IPS-20b (cell line): ENCODE measurements around the gene ARID3B.

Experiments
- H3K27ac ChIP-seq: one replicate; pipeline ENCODE4 v1.5.1; 2013; ENCODE audit warnings: low read length
- H3K27me3 ChIP-seq: 2 replicates; pipeline ENCODE4 v1.6.1; 2013; ENCODE audit warnings: mild to moderate bottlenecking, low read length, inconsistent platforms; ENCODE audit not compliant: insufficient read depth
- H3K36me3 ChIP-seq: 2 replicates; pipeline ENCODE4 v1.6.1; 2013; ENCODE audit warnings: low read depth, mild to moderate bottlenecking, inconsistent platforms, low read length, moderate library complexity; ENCODE audit not compliant: insufficient read depth
- H3K4me1 ChIP-seq: 2 replicates; pipeline ENCODE4 v1.6.1; 2013; ENCODE audit warnings: mild to moderate bottlenecking, control low read depth, inconsistent platforms, low read length, moderate library complexity; ENCODE audit not compliant: insufficient read depth
- H3K4me3 ChIP-seq: 2 replicates; pipeline ENCODE4 v1.5.1; 2013; ENCODE audit warnings: mild to moderate bottlenecking, low read length, inconsistent platforms
- H3K9ac ChIP-seq: 2 replicates; pipeline ENCODE4 v1.6.1; 2013; ENCODE audit warnings: low read depth, mild to moderate bottlenecking, inconsistent platforms, low read length, moderate library complexity
- H3K9me3 ChIP-seq: 2 replicates; pipeline ENCODE4 v1.6.1; 2013; ENCODE audit warnings: mild to moderate bottlenecking, low read depth, low read length, inconsistent platforms; ENCODE audit not compliant: insufficient read depth

Gene ARID3B

DNA sequence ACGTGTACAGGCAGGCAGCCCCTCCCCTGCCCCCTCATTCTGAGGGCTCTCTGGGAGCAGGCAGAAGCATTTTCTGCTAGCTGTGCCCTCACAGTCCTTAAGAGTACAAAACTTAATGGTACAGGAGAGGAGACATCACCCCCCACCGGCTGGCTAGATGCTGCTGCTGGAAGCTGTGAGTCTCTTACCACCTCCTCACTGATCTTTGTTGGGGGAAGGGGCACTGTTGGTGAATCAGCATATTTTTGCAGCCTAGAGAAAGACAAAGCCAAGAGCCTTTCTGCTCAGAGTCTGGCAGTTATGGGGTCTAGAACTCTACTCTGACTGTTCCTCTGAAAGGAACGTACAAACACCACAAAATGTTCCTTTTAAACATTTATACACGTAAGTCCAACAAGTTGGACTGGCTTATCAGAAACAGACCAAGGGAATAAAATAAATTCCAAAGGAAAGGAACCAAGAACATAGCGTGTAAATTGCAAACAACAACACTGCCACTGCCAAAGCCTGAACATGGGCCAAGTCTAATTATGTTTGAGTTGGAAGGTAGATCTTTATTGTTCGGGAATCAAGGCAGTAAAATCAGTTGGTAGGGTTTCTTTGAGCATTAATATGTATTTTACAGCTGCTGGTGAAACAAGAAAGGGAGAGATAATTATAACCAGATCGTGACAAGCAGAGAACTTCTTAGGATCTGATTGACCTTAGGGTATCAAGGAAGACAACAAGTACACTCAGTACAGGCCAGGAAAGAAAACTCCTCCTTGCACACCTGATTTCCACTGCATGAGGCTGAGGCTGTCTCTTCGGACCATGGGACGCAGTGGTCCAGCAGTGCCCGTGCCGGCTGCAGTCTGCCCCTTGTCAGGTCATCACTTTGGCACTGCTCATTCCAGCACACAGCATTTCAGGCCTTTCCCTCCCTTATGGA lies 102.0 kb downstream of the ARID3B start:
- Histone ChIP-seq H3K4me3 (peak overlapping the region; percentile 6; the same call in 1 of the 2 replicates), H3K9ac (peak overlapping the region; percentile 50)

DNA sequence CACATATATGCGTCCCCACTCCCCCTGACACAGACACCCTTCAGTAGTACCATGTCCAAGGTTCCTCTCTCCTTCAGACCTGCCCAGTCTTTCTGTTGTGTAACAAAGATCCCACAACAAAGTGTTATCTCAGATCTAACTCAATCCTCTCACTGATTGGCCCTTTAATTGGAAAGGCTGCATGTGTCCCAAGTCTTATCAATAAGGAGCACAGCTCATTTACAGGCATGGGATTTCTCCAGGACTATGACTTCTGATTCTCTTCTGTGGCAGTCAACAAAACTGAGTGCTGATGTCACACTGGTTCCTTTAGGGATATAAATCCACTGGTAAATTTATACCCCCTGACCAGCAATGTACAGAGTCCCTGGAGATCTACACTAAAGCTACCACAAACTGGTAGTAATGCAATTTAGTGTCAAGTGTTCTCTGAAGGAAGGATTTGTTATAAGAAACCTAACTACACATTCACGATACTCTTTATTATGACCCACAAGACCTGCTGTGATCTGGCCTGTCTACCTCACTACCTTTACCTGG lies 102.7 kb downstream of the ARID3B start:
- Histone ChIP-seq H3K36me3 (peaks cover 21% of the 10 kb centered on the region), H3K9me3 (no peaks in the 10 kb centered on the region), H3K4me1 (peaks cover 15% of the 10 kb centered on the region), H3K27me3 (no peaks in the 10 kb centered on the region), H3K4me3 (no peak overlapping the region), H3K9ac (peak overlapping the region; percentile 50), H3K27ac (peak overlapping the region; percentile 15)

More for the DNA sequence above, 102.0 kb downstream of the ARID3B start:
- Histone ChIP-seq H3K27ac (peak overlapping the region; percentile 15), H3K27me3 (no peaks in the 10 kb centered on the region), H3K4me1 (peaks cover 15% of the 10 kb centered on the region), H3K9me3 (no peaks in the 10 kb centered on the region), H3K36me3 (peaks cover 21% of the 10 kb centered on the region)

DNA sequence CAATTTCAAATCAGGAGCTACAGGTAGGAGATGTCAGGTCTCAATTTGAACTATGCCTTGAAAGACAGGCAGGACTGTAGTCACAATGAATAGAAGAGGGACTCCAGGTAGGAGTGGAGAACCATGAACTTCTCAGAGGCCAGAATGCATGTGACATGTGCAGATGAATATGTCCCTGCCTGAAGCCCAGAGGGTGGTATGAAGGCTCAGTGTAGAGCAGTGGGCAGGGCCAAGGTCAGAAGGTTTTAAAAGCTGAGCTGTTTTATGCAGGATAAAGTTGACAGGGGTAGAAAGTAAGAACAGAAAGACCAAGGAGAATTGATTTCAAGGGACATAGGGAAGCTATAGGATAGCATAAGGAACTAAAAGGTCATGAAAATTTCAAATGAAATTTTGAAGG lies 105.5 kb downstream of the ARID3B start:
- no peaks in the 10 kb centered on the region for H3K27me3 ChIP-seq
- H3K9ac ChIP-seq: no peak overlapping the region
- peaks cover 5% of the 10 kb centered on the region; the same call in 1 of the 2 replicates for H3K36me3 ChIP-seq
- no peak overlapping the region for H3K27ac ChIP-seq
- no peak overlapping the region for H3K4me3 ChIP-seq
- no peaks in the 10 kb centered on the region for H3K9me3 ChIP-seq
- peaks cover 15% of the 10 kb centered on the region for H3K4me1 ChIP-seq
